BE2C (cell line): ENCODE measurements around the gene PABPC4L.
A peak's percentile ranks its signal among the peaks of the same experiment; 100 is the strongest.
"Not testable (repeated sequence)": the region's sequence is repeated elsewhere in the genome, so short reads cannot be mapped to it uniquely, and the experiment has no call there.

Experiments
- DNase-seq: peaks from one replicate; pipeline ENCODE4 v3.0.0-alpha.2; 2020
- H3K27me3 ChIP-seq: fragments of 250-450 bp; sonication (Bioruptor Pico); 2 replicates; pipeline ENCODE4 v1.5.1; 2020; ENCODE audit warnings: mild to moderate bottlenecking
- H3K36me3 ChIP-seq: fragments of 250-450 bp; sonication (Bioruptor Pico); 2 replicates; pipeline ENCODE4 v1.5.1; 2020; ENCODE audit warnings: mild to moderate bottlenecking
- H3K4me1 ChIP-seq: fragments of 250-450 bp; sonication (Bioruptor Pico); 2 replicates; pipeline ENCODE4 v1.5.1; 2020
- H3K4me3 ChIP-seq: 2 replicates; pipeline ENCODE4 v1.5.1; 2011; ENCODE audit warnings: low read depth, low read length
- H3K9me3 ChIP-seq: fragments of 250-450 bp; sonication (Bioruptor Pico); 2 replicates; pipeline ENCODE4 v1.5.1; 2020
- TF ChIP-seq, protein P1 (sequence below): IDR thresholded peaks from 2 replicates; pipeline ENCODE4 v1.5.1; 2012; ENCODE audit warnings: mild to moderate bottlenecking, low read depth, low read length

PABPC4L gene

DNA sequence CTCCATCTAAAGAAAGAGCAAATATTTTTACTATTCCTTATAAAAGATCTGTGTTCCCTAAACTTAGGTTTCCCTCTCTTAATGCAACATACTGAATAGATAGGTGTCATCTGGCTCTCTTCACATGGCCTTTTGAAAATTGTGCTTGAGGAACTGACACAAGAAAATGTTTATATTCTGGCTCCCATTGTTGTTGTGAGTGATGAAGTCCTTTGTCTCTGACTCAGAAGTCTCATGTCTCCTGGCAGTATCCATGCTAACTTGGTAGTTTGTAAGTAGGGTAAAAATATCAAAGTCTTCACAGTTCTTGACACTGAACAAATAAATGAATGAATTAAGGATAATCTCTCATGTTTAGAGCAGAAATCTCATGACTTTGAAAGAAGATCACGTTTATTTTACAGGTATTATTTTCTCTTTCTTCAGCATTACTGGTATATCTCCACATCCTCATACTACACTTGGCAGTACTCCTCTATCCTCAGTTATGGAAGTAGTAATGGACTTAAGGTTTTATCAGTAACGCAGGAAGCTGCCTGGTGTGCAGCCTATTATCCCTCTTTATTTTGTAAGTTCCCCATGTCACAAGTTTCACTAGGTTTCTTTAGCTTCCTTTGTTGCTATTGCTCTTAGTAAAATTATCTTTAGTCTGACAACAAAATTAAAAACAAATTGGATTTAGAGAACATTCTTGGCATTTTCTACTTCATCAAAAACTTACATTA is 14.2 kb upstream of the PABPC4L start:
- TF ChIP-seq, protein P1, sequence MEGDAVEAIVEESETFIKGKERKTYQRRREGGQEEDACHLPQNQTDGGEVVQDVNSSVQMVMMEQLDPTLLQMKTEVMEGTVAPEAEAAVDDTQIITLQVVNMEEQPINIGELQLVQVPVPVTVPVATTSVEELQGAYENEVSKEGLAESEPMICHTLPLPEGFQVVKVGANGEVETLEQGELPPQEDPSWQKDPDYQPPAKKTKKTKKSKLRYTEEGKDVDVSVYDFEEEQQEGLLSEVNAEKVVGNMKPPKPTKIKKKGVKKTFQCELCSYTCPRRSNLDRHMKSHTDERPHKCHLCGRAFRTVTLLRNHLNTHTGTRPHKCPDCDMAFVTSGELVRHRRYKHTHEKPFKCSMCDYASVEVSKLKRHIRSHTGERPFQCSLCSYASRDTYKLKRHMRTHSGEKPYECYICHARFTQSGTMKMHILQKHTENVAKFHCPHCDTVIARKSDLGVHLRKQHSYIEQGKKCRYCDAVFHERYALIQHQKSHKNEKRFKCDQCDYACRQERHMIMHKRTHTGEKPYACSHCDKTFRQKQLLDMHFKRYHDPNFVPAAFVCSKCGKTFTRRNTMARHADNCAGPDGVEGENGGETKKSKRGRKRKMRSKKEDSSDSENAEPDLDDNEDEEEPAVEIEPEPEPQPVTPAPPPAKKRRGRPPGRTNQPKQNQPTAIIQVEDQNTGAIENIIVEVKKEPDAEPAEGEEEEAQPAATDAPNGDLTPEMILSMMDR, result no peak
- Histone ChIP-seq H3K36me3 (no peaks in the 10 kb centered on the region), H3K27me3 (no peaks in the 10 kb centered on the region), H3K4me3 (no peak overlapping the region), H3K4me1 (no peaks in the 10 kb centered on the region), H3K9me3 (no peaks in the 10 kb centered on the region)
- no peak for DNase-seq

DNA sequence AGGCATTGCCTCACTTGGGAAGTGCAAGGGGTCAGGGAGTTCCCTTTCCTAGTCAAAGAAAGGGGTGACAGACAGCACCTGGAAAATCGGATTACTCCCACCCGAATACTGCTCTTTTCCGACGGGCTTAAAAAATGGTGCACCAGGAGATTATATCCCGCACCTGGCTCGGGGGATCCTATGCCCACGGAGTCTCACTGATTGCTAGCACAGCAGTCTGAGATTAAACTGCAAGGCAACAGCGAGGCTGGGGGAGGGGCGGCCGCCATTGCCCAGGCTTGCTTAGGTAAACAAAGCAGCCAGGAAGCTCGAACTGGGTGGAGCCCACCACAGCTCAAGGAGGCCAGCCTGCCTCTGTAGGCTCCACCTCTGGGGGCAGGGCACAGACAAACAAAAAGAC is 6.4 kb upstream of the PABPC4L start:
- DNase-seq, H3K36me3 ChIP-seq, H3K4me3 ChIP-seq, H3K9me3 ChIP-seq, H3K4me1 ChIP-seq, H3K27me3 ChIP-seq: not testable (repeated sequence)

DNA sequence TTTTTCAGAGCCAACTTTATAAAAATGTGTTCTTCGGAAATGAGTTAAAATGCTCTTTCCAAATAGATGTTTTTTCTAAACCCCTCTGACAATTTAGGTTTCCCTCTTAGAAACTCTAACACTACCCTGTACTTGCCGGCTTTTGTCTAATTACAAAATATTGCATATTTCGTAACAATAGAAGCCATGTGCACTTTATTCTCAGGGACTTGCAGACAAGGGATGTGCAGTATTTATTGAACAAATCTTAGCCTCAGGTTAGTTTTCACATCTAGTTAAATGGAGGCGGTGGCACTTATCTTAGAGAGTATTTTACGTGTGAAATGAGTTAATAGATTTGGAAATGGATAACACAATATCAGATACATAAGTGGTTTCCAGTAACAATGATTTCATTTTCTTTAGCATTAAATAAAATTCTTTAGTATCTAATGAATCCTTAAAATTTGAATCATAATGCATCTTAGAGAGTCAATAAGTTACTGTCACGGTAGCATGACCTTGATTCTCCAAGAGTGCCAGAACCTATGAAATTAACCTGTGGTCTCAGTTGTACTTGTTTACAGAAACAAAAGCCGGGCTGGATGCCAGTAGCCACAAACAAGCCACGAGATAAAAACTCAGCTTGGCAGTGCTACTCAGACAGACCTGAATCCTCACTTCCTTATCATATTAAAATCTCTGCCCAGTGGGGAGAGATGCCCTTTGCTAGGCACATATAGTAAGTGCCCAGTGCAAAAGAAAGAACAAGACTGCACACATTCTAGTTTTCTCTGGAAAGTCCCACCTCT is 772 bp upstream of the PABPC4L start:
- H3K4me3 ChIP-seq, result peak overlapping the region; percentile 72
- H3K27me3 ChIP-seq, result no peaks in the 10 kb centered on the region
- TF ChIP-seq, protein P1, result no peak
- no peaks in the 10 kb centered on the region for H3K4me1 ChIP-seq
- no peak for DNase-seq
- H3K9me3 ChIP-seq, result no peaks in the 10 kb centered on the region; the same call in 1 of the 2 replicates
- no peaks in the 10 kb centered on the region for H3K36me3 ChIP-seq

DNA sequence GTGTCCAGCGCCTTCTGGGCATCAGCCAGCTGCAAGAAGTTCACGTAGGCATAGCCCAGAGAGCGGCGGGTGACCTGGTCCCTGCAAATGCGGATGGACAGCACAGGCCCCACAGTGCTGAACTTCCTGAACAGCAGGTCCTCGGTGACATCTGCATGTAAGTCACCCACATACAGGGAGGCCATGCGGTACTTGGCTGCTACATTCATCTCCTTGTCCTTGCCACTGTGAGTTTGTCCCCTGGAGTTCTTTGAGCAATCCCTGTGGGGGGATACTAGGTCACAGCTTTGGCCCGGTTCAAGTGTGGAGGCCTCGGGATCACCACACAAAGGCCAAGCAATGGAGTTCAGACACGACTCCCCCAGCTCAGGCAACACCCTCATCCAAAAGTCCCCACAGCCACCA is 776 bp downstream of the PABPC4L start:
- peak overlapping the region; percentile 72 for H3K4me3 ChIP-seq
- TF ChIP-seq, protein P1, result no peak
- no peaks in the 10 kb centered on the region for H3K36me3 ChIP-seq
- peak; percentile 11 for DNase-seq
- no peaks in the 10 kb centered on the region for H3K4me1 ChIP-seq
- no peaks in the 10 kb centered on the region for H3K9me3 ChIP-seq
- no peaks in the 10 kb centered on the region for H3K27me3 ChIP-seq

DNA sequence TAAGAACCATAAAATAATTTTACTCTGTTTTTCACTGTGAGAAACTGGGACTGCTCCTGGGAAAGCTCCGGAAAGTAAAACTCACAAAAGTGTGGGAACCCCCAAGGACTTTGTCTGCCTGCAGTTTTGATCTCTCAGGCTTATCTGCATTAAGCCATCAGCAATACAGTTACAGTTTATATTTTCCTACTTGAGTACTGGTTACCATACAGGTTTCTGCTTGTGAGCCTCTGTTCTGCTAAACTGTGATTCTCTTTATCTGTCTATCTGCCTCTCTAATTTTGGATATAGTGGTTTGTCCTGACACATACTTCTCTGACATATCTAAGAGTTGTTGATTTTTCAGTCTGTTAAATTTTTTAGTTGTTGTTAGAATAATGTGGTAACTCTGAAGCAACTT is 11.6 kb downstream of the PABPC4L start:
- no peaks in the 10 kb centered on the region for H3K36me3 ChIP-seq
- H3K9me3 ChIP-seq, result no peaks in the 10 kb centered on the region
- DNase-seq, result no peak
- no peaks in the 10 kb centered on the region for H3K4me1 ChIP-seq
- no peaks in the 10 kb centered on the region for H3K27me3 ChIP-seq
- TF ChIP-seq, protein P1, result no peak
- no peak overlapping the region for H3K4me3 ChIP-seq

DNA sequence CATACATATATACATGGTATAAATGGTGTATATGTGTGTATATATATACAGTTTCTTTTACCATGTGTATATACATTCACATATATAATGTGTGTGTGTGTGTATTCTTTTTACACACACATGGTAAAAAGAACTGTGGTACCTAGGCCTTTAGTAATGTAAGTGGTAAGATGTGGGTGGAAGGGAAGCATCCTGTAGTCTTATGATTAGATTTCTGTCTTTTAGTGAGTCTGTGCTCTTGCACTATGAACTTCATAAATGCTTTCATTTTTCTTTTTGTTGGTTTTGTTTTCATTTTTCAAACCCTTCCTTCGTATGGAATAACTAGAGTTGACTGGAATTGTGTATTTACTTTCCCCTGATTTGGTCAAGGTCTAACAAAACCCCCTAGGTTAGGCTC is 12.1 kb downstream of the PABPC4L start:
- DNase-seq, result no peak
- no peaks in the 10 kb centered on the region for H3K4me1 ChIP-seq
- TF ChIP-seq, protein P1, result no peak
- no peaks in the 10 kb centered on the region for H3K27me3 ChIP-seq
- no peaks in the 10 kb centered on the region for H3K9me3 ChIP-seq
- no peaks in the 10 kb centered on the region for H3K36me3 ChIP-seq
- no peak overlapping the region for H3K4me3 ChIP-seq
